IMR-90 (cell line): ENCODE data around the gene CHRNA7. TPM values are rescaled to one million over a fixed set of nuclear protein-coding genes. Genes with fewer than 3 reads are reported as not detected.
"Not testable (repeated sequence)": the region's sequence is repeated elsewhere in the genome, so short reads cannot be mapped to it uniquely, and the experiment has no call there.

ENCODE experiments used
- ATAC-seq: fragments of 200-7000 bp; cut with Tn5 transposase; 2 replicates; pipeline ENCODE4 v1.9.1; 2020; ENCODE audit warnings: low read depth, mild to moderate bottlenecking, moderate library complexity
- BruUV-seq: library from RNA; stranded (reverse); fragments of 400-500 nt; replicated peaks from 2 replicates; lab custom pipeline; 2021; lab: Mats Ljungman, UMichigan
- CTCF ChIA-PET: fragments of 300-600 bp; formaldehyde crosslinking; extraction: SDS; loops from one replicate; lab custom pipeline; 2021; ENCODE audit warnings: antibody characterized with exemption; lab: Yijun Ruan, JAX
- POLR2A ChIA-PET: fragments of 300-600 bp; sonication (Branson Sonifier 250); formaldehyde crosslinking; loops from one replicate; lab custom pipeline; 2022; ENCODE audit warnings: antibody characterized with exemption; ENCODE audit not compliant: unreplicated experiment; lab: Charles Lee
- DNase-seq: peaks from one replicate; pipeline ENCODE4 v3.0.0; 2013
- H2AFZ ChIP-seq: replicated peaks from 2 replicates; pipeline ENCODE3; 2013; ENCODE audit warnings: low read length, mild to moderate bottlenecking; ENCODE audit not compliant: poor library complexity
- H2AK5ac ChIP-seq: 2 replicates; pipeline ENCODE4 v1.6.1; 2013; ENCODE audit warnings: low read depth, low read length, inconsistent platforms
- H2AK9ac ChIP-seq: replicated peaks from 2 replicates; pipeline ENCODE3; 2013; ENCODE audit warnings: mild to moderate bottlenecking, low read depth, low read length, moderate library complexity; ENCODE audit not compliant: poor library complexity
- H2BK120ac ChIP-seq: 2 replicates; pipeline ENCODE4 v1.6.1; 2013; ENCODE audit warnings: low read depth, low read length, inconsistent platforms
- H2BK15ac ChIP-seq: 3 replicates; pipeline ENCODE4 v1.6.1; 2013; ENCODE audit warnings: low read depth, low read length, inconsistent platforms
- H2BK20ac ChIP-seq: 2 replicates; pipeline ENCODE4 v1.6.1; 2013; ENCODE audit warnings: low read depth, mild to moderate bottlenecking, inconsistent platforms, low read length, moderate library complexity
- H2BK5ac ChIP-seq: 2 replicates; pipeline ENCODE4 v1.6.1; 2013; ENCODE audit warnings: mild to moderate bottlenecking, low read depth, low read length, inconsistent platforms; ENCODE audit not compliant: poor library complexity, severe bottlenecking
- H3K14ac ChIP-seq: replicated peaks from 2 replicates; pipeline ENCODE4 v1.6.1; 2013; ENCODE audit warnings: low read depth, low read length, inconsistent platforms
- H3K18ac ChIP-seq: 2 replicates; pipeline ENCODE4 v1.6.1; 2013; ENCODE audit warnings: low read depth, low read length, control low read depth
- H3K23ac ChIP-seq: 2 replicates; pipeline ENCODE4 v1.6.1; 2013; ENCODE audit warnings: low read depth, low read length, inconsistent platforms
- H3K27ac ChIP-seq: 2 replicates; pipeline ENCODE4 v1.5.1; 2013; ENCODE audit warnings: mild to moderate bottlenecking, control low read depth, low read length; ENCODE audit not compliant: insufficient read depth
- H3K27me3 ChIP-seq: 2 replicates; pipeline ENCODE4 v1.6.1; 2013; ENCODE audit warnings: low read length; ENCODE audit not compliant: control insufficient read depth, insufficient read depth
- H3K36me3 ChIP-seq: 2 replicates; pipeline ENCODE4 v1.6.1; 2013; ENCODE audit warnings: low read length, mixed read lengths; ENCODE audit not compliant: control insufficient read depth, insufficient read depth
- H3K4ac ChIP-seq: 2 replicates; pipeline ENCODE4 v1.6.1; 2013; ENCODE audit warnings: low read depth, low read length, inconsistent platforms
- H3K4me1 ChIP-seq: 2 replicates; pipeline ENCODE4 v1.6.1; 2013; ENCODE audit warnings: low read length, mixed read lengths; ENCODE audit not compliant: control insufficient read depth, insufficient read depth
- H3K4me2 ChIP-seq: 2 replicates; pipeline ENCODE4 v1.6.1; 2013; ENCODE audit warnings: low read depth, mild to moderate bottlenecking, control low read depth, low read length, moderate library complexity
- H3K4me3 ChIP-seq: 2 replicates; pipeline ENCODE4 v1.5.1; 2013; ENCODE audit warnings: low read depth, mild to moderate bottlenecking, control low read depth, low read length, moderate library complexity; ENCODE audit not compliant: insufficient read depth
- H3K56ac ChIP-seq: 2 replicates; pipeline ENCODE4 v1.6.1; 2013; ENCODE audit warnings: low read length, inconsistent platforms; ENCODE audit not compliant: insufficient read depth; ENCODE audit errors: extremely low read depth
- H3K79me1 ChIP-seq, 2 experiments: 2 replicates each; pipeline ENCODE4 v1.6.1; 2013; ENCODE audit warnings: low read length in 2 of 2, inconsistent platforms in 1 of 2, low read depth in 1 of 2
- H3K9ac ChIP-seq: 2 replicates; pipeline ENCODE4 v1.6.1; 2013; ENCODE audit warnings: low read depth, low read length, control low read depth
- H3K9me1 ChIP-seq: 2 replicates; pipeline ENCODE4 v1.6.1; 2013; ENCODE audit warnings: low read length, inconsistent platforms; ENCODE audit not compliant: insufficient read depth
- H3K9me3 ChIP-seq: 2 replicates; pipeline ENCODE4 v1.6.1; 2013; ENCODE audit warnings: low read length; ENCODE audit not compliant: control insufficient read depth, insufficient read depth
- H4K20me1 ChIP-seq: 2 replicates; pipeline ENCODE4 v1.6.1; 2013; ENCODE audit warnings: low read length, inconsistent platforms; ENCODE audit not compliant: insufficient read depth
- H4K5ac ChIP-seq: 2 replicates; pipeline ENCODE4 v1.6.1; 2013; ENCODE audit warnings: mild to moderate bottlenecking, low read depth, low read length, control low read depth
- H4K8ac ChIP-seq, 2 experiments: 2 replicates each; pipeline ENCODE4 v1.6.1; 2013; ENCODE audit warnings: low read depth in 2 of 2, low read length in 2 of 2, control low read depth in 1 of 2, inconsistent platforms in 1 of 2
- H4K91ac ChIP-seq: 2 replicates; pipeline ENCODE4 v1.6.1; 2013; ENCODE audit warnings: low read depth, low read length, inconsistent platforms; ENCODE audit not compliant: insufficient read depth
- WGBS, 2 experiments: methylation state at CpG; one replicate each; pipeline versions ENCODE4 v1.1.5 to v1.1.7; 2013; ENCODE audit warnings: missing lambda C conversion rate in 2 of 2; ENCODE audit not compliant: insufficient read length in 1 of 2; ENCODE audit errors: extremely low coverage in 2 of 2; 5-methylcytosine and 5-hydroxymethylcytosine counted together
- dilution Hi-C: fragments of 300-500 bp; cut with HindIII; formaldehyde crosslinking; loops from one replicate; pipeline ENCODE4 v1.14.3; 2018; ENCODE audit warnings: low sequenced_read_pairs; ENCODE audit not compliant: unreplicated experiment
- in situ Hi-C: fragments of 300-500 bp; cut with MboI; formaldehyde crosslinking; loops from 3 replicates; pipeline ENCODE4 v1.14.3; 2019; ENCODE audit warnings: low sequenced_read_pairs, inconsistent platforms, mixed read lengths
- intact Hi-C: fragments of 100-400 bp; cut with micrococcal nuclease; formaldehyde crosslinking; loops from 2 replicates; pipeline ENCODE4 v1.10.0; 2022
- polyA plus RNA-seq, 3 experiments: library from polyadenylated mRNA; depleted of rRNA; stranded (reverse); fragments of >200 nt; gene quantifications; 2 replicates each; pipeline ENCODE4 v1.2.3, GENCODE V29; 2012; ENCODE audit warnings: low replicate concordance in 1 of 3
- total RNA-seq: library from RNA; depleted of rRNA; stranded (reverse); fragments of >200 nt; gene quantifications from 2 replicates; pipeline ENCODE4 v1.2.3, GENCODE V29; 2012

The CHRNA7 gene
- total and polyA plus RNA-seq, 2 of the 4 experiments (the other 2 are of a cell fraction), result 0.10 TPM; not detected in 1

GRCh38 chr15:32145512-32145911 is 115.2 kb downstream of the CHRNA7 start:
- in situ Hi-C loops, H3K4me3 ChIP-seq, H2AK5ac ChIP-seq, H2BK120ac ChIP-seq, H3K4me2 ChIP-seq, POLR2A ChIA-PET, DNase-seq, dilution Hi-C loops, H4K20me1 ChIP-seq, H3K23ac ChIP-seq, H3K9ac ChIP-seq, H3K4ac ChIP-seq, H3K56ac ChIP-seq, H3K18ac ChIP-seq, H3K9me3 ChIP-seq, CTCF ChIA-PET, H3K4me1 ChIP-seq, intact Hi-C loops, H3K9me1 ChIP-seq, H2BK5ac ChIP-seq, H3K36me3 ChIP-seq, H2BK15ac ChIP-seq, H2AFZ ChIP-seq, H4K5ac ChIP-seq, H2AK9ac ChIP-seq, H3K27ac ChIP-seq, ATAC-seq, H3K79me1 ChIP-seq, H3K27me3 ChIP-seq, H4K91ac ChIP-seq, BruUV-seq, H3K14ac ChIP-seq, H4K8ac ChIP-seq, H2BK20ac ChIP-seq: not testable (repeated sequence)
- WGBS, 2 experiments, result 43% methylated on average over 4 of the region's 10 CpGs; no CpG with 5 or more reads in 1 of the 2 experiments
